Ishikawa (cell line): ENCODE measurements around the gene SLIT3.

ENCODE experiments used
- CEBPB ChIP-seq: IDR thresholded peaks from 2 replicates; pipeline ENCODE4 v1.6.1; 2012
- CREB1 ChIP-seq: IDR thresholded peaks from 2 replicates; pipeline ENCODE4 v1.6.1; 2012; ENCODE audit warnings: low read depth
- EGR1 ChIP-seq: IDR thresholded peaks from 2 replicates; pipeline ENCODE4 v1.6.1; 2012
- EP300 ChIP-seq: IDR thresholded peaks from 2 replicates; pipeline ENCODE4 v1.6.1; 2012; ENCODE audit warnings: borderline replicate concordance
- FOXM1 ChIP-seq: IDR thresholded peaks from 2 replicates; pipeline ENCODE4 v1.6.1; 2012; ENCODE audit warnings: low read depth, borderline replicate concordance
- MAX ChIP-seq: IDR thresholded peaks from 2 replicates; pipeline ENCODE4 v1.6.1; 2012
- NFIC ChIP-seq: IDR thresholded peaks from 2 replicates; pipeline ENCODE4 v1.6.1; 2012
- RAD21 ChIP-seq: IDR thresholded peaks from 2 replicates; pipeline ENCODE4 v1.6.1; 2012; ENCODE audit warnings: low read depth
- REST ChIP-seq: IDR thresholded peaks from 2 replicates; pipeline ENCODE4 v1.6.1; 2012; ENCODE audit warnings: low read depth, mild to moderate bottlenecking
- TAF1 ChIP-seq: IDR thresholded peaks from 2 replicates; pipeline ENCODE4 v1.6.1; 2012; ENCODE audit warnings: low read depth, mild to moderate bottlenecking
- TCF12 ChIP-seq: IDR thresholded peaks from 2 replicates; pipeline ENCODE4 v1.6.1; 2012; ENCODE audit warnings: low read depth
- TEAD4 ChIP-seq: IDR thresholded peaks from 2 replicates; pipeline ENCODE4 v1.6.1; 2012
- USF1 ChIP-seq: IDR thresholded peaks from 2 replicates; pipeline ENCODE4 v1.6.1; 2012
- YY1 ChIP-seq: IDR thresholded peaks from 2 replicates; pipeline ENCODE4 v1.6.1; 2012; ENCODE audit warnings: low read depth

- TF ChIP-seq TAF1 (no peak), NFIC (no peak), TCF12 (no peak), MAX (no peak), EP300 (no peak), RAD21 (no peak), USF1 (no peak), TEAD4 (no peak), CEBPB (no peak), REST (no peak), CREB1 (no peak), FOXM1 (no peak), YY1 (no peak), EGR1 (no peak)
Observed at GRCh38 chr5:168661593-168662485, 639.1 kb downstream of the SLIT3 start.
